ENCODE results near the gene ARHGEF19. TPM values are rescaled to one million over a fixed set of nuclear protein-coding genes. Genes with fewer than 3 reads are reported as not detected.

ARHGEF19 gene
- total and polyA plus RNA-seq, 9 of the 15 experiments (the other 6 are each of a cell fraction or from before 2014, with no cell fraction given): 0.73 to 21.0 (median 5.2) TPM

DNA sequence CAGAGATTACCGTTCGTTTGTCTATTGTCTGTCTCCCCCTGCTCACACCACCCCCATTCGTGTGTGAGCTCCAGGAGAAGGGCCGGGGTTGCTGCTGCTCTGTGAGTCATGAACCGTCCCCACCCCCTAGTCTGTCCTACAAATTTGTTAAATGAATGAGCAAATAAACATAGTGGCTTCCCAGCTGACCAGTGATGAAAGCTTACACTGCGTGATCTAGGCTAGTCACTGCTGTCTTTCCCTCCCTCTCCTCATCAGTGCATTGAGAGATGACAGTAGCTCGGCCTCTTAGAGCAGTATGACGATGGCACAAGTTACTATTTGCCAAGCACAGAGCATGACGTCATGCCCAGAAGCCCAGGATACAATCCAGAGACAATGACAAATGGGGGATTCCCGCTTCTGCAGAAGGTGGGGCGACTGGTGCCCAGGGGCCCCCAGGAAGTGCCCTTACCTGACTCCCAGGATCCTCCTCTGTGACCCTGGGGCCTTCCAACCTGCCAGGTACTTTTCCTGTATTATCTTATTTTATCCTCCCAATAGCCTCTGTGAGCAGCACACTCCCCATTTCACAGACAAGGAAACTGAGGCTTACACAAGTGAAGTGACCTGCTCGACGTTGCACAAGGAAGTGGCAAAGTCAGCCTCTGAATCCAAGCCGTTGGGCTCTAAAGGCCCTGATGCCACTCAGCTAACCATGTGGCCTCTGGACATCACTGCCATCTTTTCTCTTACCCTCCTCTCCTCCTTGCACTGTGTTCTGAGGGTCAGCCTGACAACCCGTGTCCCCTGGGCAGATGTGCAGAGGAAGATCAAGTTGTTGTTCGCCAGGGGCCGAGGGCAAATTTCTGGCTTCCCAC, 48.0 kb downstream of the ARHGEF19 start (continued):
- TF ChIP-seq, protein P1, sequence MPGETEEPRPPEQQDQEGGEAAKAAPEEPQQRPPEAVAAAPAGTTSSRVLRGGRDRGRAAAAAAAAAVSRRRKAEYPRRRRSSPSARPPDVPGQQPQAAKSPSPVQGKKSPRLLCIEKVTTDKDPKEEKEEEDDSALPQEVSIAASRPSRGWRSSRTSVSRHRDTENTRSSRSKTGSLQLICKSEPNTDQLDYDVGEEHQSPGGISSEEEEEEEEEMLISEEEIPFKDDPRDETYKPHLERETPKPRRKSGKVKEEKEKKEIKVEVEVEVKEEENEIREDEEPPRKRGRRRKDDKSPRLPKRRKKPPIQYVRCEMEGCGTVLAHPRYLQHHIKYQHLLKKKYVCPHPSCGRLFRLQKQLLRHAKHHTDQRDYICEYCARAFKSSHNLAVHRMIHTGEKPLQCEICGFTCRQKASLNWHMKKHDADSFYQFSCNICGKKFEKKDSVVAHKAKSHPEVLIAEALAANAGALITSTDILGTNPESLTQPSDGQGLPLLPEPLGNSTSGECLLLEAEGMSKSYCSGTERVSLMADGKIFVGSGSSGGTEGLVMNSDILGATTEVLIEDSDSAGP (CRISPR knock-in tag; IDR thresholded peaks at IDR 0.05): no peak
- TF ChIP-seq MIER1 (IDR thresholded peaks at IDR 0.05; ENCODE audit: low read depth): no peak
- no peak for TF ChIP-seq POLR2G (IDR thresholded peaks at IDR 0.05; ENCODE audit: low read depth, low read length)
- peak; percentile 14; the same call in 1 of the 2 replicates for TF ChIP-seq TCF3 (CRISPR knock-in tag; IDR thresholded peaks at IDR 0.05)
- no peak for TF ChIP-seq CREBBP (IDR thresholded peaks at IDR 0.05; ENCODE audit: low read depth, low read length)
- peak; percentile 89 for TF ChIP-seq MEIS2 (IDR thresholded peaks at IDR 0.05; ENCODE audit: partially characterized antibody)
- TF ChIP-seq EP400 (IDR thresholded peaks at IDR 0.05): peak; percentile 38; the same call in 1 of the 2 replicates
- TF ChIP-seq ZEB2 (IDR thresholded peaks at IDR 0.05): no peak
- TF ChIP-seq, protein P2, sequence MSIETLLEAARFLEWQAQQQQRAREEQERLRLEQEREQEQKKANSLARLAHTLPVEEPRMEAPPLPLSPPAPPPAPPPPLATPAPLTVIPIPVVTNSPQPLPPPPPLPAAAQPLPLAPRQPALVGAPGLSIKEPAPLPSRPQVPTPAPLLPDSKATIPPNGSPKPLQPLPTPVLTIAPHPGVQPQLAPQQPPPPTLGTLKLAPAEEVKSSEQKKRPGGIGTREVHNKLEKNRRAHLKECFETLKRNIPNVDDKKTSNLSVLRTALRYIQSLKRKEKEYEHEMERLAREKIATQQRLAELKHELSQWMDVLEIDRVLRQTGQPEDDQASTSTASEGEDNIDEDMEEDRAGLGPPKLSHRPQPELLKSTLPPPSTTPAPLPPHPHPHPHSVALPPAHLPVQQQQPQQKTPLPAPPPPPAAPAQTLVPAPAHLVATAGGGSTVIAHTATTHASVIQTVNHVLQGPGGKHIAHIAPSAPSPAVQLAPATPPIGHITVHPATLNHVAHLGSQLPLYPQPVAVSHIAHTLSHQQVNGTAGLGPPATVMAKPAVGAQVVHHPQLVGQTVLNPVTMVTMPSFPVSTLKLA (conservative IDR thresholded peaks at IDR 0.05): peak in 1 of 2 experiments; percentile 60; a peak in 1 of 4 replicates
- TF ChIP-seq, protein P3, sequence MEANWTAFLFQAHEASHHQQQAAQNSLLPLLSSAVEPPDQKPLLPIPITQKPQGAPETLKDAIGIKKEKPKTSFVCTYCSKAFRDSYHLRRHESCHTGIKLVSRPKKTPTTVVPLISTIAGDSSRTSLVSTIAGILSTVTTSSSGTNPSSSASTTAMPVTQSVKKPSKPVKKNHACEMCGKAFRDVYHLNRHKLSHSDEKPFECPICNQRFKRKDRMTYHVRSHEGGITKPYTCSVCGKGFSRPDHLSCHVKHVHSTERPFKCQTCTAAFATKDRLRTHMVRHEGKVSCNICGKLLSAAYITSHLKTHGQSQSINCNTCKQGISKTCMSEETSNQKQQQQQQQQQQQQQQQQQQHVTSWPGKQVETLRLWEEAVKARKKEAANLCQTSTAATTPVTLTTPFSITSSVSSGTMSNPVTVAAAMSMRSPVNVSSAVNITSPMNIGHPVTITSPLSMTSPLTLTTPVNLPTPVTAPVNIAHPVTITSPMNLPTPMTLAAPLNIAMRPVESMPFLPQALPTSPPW (CRISPR knock-in tag; IDR thresholded peaks at IDR 0.05): 0 out of 2 replicates have a peak, but pooled peaks have one; percentile 42
- peak; percentile 51 for TF ChIP-seq CBFA2T3 (IDR thresholded peaks at IDR 0.05)
- TF ChIP-seq SMC3 (conservative IDR thresholded peaks at IDR 0.05; ENCODE audit: insufficient read depth, low read depth, low read length): no peak
- TF ChIP-seq TBL1XR1 (IDR thresholded peaks at IDR 0.05; ENCODE audit: low read length in 2 of 2): 0 out of 4 replicates have a peak, but pooled peaks of 1 of the 2 experiments have one; percentile 17
- TF ChIP-seq NFE2L1 (tag; IDR thresholded peaks at IDR 0.05; ENCODE audit: borderline replicate concordance, low read depth): no peak
- no peak for TF ChIP-seq SRSF3 (IDR thresholded peaks at IDR 0.05; ENCODE audit: insufficient read depth, low read length)
- TF ChIP-seq TEAD1 (CRISPR knock-in tag; IDR thresholded peaks at IDR 0.05): no peak
- TF ChIP-seq PHF21A (IDR thresholded peaks at IDR 0.05; ENCODE audit: borderline replicate concordance, low read depth): no peak
- TF ChIP-seq, protein P4, sequence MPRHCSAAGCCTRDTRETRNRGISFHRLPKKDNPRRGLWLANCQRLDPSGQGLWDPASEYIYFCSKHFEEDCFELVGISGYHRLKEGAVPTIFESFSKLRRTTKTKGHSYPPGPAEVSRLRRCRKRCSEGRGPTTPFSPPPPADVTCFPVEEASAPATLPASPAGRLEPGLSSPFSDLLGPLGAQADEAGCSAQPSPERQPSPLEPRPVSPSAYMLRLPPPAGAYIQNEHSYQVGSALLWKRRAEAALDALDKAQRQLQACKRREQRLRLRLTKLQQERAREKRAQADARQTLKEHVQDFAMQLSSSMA (CRISPR knock-in tag; IDR thresholded peaks at IDR 0.05): no peak
- TF ChIP-seq, protein P5, sequence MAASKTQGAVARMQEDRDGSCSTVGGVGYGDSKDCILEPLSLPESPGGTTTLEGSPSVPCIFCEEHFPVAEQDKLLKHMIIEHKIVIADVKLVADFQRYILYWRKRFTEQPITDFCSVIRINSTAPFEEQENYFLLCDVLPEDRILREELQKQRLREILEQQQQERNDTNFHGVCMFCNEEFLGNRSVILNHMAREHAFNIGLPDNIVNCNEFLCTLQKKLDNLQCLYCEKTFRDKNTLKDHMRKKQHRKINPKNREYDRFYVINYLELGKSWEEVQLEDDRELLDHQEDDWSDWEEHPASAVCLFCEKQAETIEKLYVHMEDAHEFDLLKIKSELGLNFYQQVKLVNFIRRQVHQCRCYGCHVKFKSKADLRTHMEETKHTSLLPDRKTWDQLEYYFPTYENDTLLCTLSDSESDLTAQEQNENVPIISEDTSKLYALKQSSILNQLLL (CRISPR knock-in tag; IDR thresholded peaks at IDR 0.05; ENCODE audit: borderline replicate concordance): no peak
- no peak for TF ChIP-seq NFIC (IDR thresholded peaks at IDR 0.05)
- no peak for TF ChIP-seq KLF16 (IDR thresholded peaks at IDR 0.05)
- peak; percentile 49 for TF ChIP-seq BHLHE40 (IDR thresholded peaks at IDR 0.05; ENCODE audit: low read length)

Measured in K562 (cell line).